ENCODE results near the gene FOXS1. TPM values are rescaled to one million over a fixed set of nuclear protein-coding genes. Genes with fewer than 3 reads are reported as not detected.

Gene FOXS1
- total RNA-seq, 2 donors from 2014 or later: not detected

DNA sequence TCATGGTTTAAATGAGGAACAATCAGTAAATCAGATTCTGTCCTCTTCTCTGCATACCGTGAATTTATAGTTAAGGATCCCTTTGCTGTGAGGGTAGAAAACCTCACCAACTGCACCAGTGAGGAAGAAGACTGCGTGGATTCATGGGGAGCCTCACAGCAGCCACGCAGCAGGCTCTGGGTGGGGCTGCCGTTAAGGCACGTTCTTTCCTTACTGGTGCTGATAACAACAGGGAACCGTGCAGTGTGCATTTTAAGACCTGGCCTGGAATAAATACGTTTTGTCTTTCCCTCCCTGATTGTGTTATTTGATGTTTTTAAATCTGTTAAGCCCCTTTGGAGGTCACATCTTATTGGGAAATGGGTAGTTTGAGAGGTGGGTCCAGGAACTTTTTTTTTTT lies 43.9 kb downstream of the FOXS1 start:
- peaks cover 11% of the 10 kb centered on the region for H3K4me1 Mint-ChIP-seq
- no peak for ATAC-seq
- no peak overlapping the region for H3K27ac Mint-ChIP-seq
- DNase-seq: no peak
- no peaks in the 10 kb centered on the region for H3K9me3 ChIP-seq (ENCODE audit: control insufficient read depth, low read length, poor library complexity, severe bottlenecking)
- peaks cover 2% of the 10 kb centered on the region for H3K36me3 Mint-ChIP-seq (ENCODE audit: low read depth)
- no peak overlapping the region for H3K4me3 Mint-ChIP-seq
- no peaks in the 10 kb centered on the region for H3K27me3 Mint-ChIP-seq

GRCh38 chr20:31797364-31797763 lies 48.0 kb downstream of the FOXS1 start:
- Mint-ChIP-seq H3K36me3 (ENCODE audit: low read depth) (peaks cover 2% of the 10 kb centered on the region), H3K27ac (no peak overlapping the region), H3K27me3 (no peaks in the 10 kb centered on the region), H3K4me3 (no peak overlapping the region), H3K4me1 (no peaks in the 10 kb centered on the region)
- no peak for ATAC-seq
- no peak for DNase-seq
- no peaks in the 10 kb centered on the region for H3K9me3 ChIP-seq (ENCODE audit: control insufficient read depth, low read length, poor library complexity, severe bottlenecking)

Other genes starting within 250 kb of the FOXS1 start
- 1 to 10 TPM; 3.5 to 6.8 TPM for gene ID1, start 240.3 kb downstream of the FOXS1 start, total RNA-seq
- gene COX4I2, start 207.7 kb downstream of the FOXS1 start, total RNA-seq: not detected
- gene BCL2L1, start 122.7 kb downstream of the FOXS1 start, total RNA-seq: 10 to 100 TPM; 35.6 to 59.1 TPM
- gene TPX2, start 106.3 kb downstream of the FOXS1 start, total RNA-seq: 1 to 10 TPM in 1 of 2 donors, under 1 TPM in 1; 0.57 to 2.0 TPM
- gene MYLK2, start 26.2 kb downstream of the FOXS1 start, total RNA-seq: not detected
- gene DUSP15, start 24.9 kb upstream of the FOXS1 start, total RNA-seq: not detected
- gene TTLL9, start 25.0 kb upstream of the FOXS1 start, total RNA-seq: not detected
- gene PDRG1, start 106.4 kb upstream of the FOXS1 start, total RNA-seq: 1 to 10 TPM; 7.2 to 9.0 TPM
- gene XKR7, start 122.5 kb upstream of the FOXS1 start, total RNA-seq: not detected
- not detected for gene CCM2L, start 164.8 kb upstream of the FOXS1 start, total RNA-seq
- gene HCK, start 206.6 kb upstream of the FOXS1 start, total RNA-seq: 1 to 10 TPM; 1.3 to 7.5 TPM